ENCODE data around the gene SERF2.
A peak's percentile ranks its signal among the peaks of the same experiment; 100 is the strongest.
"Not testable (repeated sequence)": the region's sequence is repeated elsewhere in the genome, so short reads cannot be mapped to it uniquely, and the experiment has no call there.

SERF2 gene

DNA sequence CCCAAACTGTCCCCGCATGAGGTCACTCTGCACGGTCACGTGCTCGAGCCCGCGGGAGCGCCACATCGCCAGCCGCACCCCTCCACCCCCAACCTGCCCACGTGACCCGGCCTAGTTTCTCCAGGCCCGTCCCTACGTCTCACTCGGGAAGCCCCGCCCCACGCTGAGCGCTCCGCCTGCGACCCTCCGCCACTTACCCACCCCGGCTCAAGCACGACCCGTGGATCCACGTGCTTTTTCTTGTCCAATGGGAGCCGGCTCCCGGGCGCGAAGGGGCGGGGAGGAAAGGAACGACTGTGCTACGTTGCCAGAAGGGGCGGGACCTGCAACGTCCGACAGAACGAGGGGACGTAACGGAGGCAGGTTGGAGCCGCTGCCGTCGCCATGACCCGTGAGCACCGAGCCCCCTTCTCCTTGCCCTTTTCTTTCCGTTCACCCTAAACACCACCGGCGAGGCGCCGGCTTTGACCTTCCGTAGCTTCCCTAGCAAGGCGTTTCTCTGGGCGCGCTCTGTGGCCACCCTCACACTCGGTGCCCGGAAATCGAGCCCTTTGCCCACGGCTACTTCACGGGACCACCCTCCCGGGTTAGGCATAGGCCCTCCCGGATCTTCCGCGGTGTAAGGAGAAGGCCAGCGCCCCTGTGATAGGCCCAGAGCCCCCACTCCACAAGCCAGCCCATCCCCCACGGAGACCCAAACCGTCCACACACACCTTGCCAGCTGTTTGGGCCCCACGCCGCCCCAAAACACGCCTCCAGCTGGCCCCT is at the start of gene SERF2:
TSS of gene SERF2 (plus strand) at position 328 of the 768 bp plus-strand sequence. CDS start at position 385, 57 bp downstream.
- peak; percentile 94 for DNase-seq

DNA sequence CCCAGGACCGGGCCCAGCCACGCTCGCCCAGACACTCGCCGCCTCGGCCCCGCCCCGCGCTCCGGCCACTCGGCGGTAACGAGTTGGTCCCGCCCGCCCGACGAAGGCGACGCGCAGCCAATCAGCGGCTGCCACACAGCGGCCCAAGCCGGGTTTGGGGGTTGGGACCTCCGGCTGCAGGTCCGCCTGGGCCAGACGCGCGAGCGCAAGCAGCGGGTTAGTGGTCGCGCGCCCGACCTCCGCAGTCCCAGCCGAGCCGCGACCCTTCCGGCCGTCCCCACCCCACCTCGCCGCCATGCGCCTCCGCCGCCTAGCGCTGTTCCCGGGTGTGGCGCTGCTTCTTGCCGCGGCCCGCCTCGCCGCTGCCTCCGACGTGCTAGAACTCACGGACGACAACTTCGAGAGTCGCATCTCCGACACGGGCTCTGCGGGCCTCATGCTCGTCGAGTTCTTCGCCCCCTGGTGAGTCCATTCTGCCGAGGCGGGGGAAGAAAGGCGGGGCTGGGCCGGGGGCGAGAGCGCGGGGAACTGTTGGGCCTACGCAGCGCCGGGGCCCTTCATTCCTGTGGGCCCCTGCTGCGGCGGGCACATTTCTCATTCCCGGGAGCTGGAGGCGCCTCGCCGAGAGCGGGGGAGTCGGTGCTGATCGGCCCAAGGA is 45.7 kb upstream of the SERF2 start, which contains the start of gene PDIA3:
TSS of gene PDIA3 (plus strand) at position 194 of the 658 bp plus-strand sequence. CDS start at position 296, 102 bp downstream.
- DNase-seq, result peak; percentile 72

DNA sequence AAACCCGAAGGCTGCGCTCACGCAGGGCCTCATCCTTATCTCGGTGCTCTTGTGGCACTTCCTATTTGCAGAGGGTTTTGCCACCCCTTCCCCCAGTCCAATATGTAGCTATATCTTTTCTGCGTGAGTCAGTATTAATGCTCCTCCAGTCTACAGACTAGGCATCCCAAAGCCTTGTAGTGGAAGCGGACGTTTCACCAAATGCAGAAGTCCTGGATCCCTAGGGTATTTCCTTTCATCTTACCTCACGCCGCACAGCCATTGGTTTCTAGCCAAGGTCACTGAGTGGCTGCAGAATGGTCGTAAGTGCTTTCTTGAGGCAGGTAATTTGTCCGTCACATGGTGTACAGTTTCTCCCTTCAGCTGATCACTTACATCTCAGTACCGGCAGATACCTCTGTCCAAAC is 45.2 kb upstream of the SERF2 start:
- not testable (repeated sequence) for DNase-seq

GRCh38 chr15:43748376-43748775 is 43.7 kb upstream of the SERF2 start:
- no peak for DNase-seq

- no peak for DNase-seq
Measured at GRCh38 chr15:43749690-43750345, 42.3 kb upstream of the SERF2 start.

- no peak for DNase-seq
Measured at GRCh38 chr15:43751885-43752284, 40.2 kb upstream of the SERF2 start.

GRCh38 chr15:43762824-43763223 is 29.3 kb upstream of the SERF2 start:
- no peak for DNase-seq

GRCh38 chr15:43763819-43764446 is 28.2 kb upstream of the SERF2 start:
- DNase-seq, result no peak

DNA sequence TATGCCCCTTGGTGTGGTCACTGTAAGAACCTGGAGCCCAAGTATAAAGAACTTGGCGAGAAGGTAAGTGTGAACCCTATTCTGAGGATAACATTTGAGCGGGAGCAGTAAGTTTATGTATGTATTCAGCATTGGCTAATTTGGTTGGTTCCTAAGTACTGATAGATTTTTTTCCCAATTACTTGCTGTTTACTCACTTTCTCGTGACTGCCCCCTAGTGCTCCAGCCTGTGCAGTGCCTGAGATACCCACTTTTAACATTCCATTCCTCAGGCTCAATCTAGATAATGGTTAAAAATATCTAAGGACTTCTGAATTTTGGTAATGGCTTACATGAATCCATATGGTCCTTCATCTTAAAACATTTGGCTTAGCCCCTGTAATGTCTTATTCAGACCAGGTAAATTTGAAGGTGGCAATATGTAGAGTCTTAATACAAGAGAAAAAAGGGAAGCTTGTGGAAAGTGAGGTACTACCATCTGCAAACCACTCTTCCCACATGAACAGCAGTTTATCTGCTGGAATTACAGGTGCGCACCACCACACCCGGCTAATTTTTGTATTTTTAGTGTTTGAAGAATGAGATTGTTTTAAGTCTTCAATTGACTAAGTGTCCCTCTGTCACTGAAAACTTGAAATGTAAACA is 22.4 kb upstream of the SERF2 start:
- no peak for DNase-seq

DNA sequence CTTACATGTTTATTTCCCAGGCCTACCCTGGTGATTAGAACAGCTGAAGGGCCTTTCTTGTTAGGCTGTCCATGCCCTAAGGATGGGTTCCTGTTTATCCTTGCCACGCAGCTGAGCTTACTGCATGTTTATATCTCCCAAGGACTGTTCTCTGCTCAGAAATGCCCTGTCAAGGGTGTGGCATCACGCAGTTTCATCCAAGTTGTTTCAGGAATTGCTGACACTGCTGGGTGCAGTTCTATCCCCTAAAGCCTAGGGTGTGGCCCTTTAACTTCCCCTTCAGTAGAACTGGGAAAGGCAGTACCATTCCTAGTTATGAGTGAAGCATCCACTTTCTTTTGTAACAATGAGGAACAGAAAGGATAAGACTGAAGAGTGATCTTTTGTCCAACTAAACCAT is 20.3 kb upstream of the SERF2 start:
- no peak for DNase-seq

- no peak for DNase-seq
Measured at GRCh38 chr15:43772624-43773023, 19.5 kb upstream of the SERF2 start.

DNA sequence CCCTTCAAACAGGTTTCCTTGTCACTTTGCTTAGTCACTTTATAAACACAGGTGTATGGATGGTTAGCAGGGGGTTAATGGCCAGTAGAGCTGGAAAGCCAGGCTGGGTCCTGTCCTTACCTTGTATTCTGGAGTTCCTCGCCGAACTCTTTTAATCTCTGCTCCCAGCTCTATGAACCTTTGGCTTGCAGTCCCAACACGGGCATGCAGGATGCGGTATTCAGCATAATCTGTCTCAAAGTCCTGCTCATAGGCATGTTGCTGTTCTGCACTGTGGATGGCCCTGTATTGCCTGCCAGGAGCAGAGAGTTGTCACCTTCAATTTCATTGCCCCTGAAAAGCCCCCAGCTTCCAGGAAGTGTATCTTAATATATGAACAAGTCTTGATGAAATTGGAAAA is 18.1 kb upstream of the SERF2 start:
- no peak for DNase-seq

GRCh38 chr15:43775411-43775965 is 16.6 kb upstream of the SERF2 start:
- DNase-seq, result peak; percentile 50

DNA sequence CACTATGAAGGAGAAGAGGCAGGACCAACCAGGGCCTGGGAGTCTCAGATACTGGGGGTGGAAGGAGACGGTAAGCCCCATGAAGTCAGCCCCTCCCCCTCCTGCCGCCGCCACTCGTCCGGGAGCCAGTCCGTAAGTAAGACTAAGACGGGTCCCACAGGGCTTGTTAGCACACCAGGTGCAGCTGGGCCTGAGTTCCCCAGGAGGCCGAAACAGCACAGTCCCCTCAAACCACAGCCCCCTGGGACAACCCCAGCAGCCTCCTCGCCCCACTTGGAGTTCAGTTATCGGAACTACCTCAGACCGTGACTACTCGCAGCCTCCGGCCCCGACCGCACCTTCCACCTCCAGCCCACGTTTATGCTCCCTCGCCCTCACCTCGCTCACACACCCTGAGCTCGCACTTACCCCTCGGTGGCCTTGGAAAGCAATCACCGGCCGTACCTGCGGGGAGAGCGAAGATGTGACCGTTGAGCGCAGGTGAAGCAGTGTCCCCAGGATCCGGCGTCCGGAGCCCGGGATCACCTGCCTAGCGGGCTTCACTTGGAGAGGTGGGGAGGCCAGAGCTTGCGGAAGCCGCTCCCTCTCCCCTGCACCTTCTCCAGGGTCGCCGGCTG is 15.9 kb upstream of the SERF2 start:
- no peak for DNase-seq

DNA sequence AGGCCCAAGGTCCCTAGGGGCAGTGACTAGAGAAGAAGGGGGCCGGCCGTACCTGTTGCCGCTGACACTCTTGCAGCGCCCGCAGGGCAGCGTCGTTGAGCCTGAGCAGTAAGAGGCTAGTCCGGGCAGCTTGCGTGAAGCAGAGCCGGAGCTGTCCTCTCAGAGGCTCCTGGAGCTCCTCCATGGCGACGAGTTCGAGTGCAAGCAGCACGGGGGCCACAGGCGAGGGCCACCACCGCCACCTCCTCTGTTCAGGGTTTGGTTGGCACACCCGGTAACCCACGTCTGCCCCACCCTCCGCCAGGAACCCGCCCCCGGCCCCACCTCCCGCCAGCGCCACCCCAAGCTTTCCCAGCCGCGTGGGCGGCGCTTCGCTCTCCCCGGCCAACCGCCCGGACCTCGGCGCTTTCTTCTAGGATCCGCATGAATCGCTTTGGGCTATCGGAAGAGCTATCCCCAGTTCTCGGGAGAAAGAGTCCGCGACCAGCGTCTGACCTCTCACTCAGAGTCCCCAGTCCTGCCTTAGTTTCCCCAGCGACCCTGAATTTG is 15.3 kb upstream of the SERF2 start, which contains the start of gene ELL3:
TSS of gene ELL3 (minus strand) at position 249 of the 549 bp plus-strand sequence. CDS start at position 184, 65 bp downstream.
- DNase-seq, result peak; percentile 60

DNA sequence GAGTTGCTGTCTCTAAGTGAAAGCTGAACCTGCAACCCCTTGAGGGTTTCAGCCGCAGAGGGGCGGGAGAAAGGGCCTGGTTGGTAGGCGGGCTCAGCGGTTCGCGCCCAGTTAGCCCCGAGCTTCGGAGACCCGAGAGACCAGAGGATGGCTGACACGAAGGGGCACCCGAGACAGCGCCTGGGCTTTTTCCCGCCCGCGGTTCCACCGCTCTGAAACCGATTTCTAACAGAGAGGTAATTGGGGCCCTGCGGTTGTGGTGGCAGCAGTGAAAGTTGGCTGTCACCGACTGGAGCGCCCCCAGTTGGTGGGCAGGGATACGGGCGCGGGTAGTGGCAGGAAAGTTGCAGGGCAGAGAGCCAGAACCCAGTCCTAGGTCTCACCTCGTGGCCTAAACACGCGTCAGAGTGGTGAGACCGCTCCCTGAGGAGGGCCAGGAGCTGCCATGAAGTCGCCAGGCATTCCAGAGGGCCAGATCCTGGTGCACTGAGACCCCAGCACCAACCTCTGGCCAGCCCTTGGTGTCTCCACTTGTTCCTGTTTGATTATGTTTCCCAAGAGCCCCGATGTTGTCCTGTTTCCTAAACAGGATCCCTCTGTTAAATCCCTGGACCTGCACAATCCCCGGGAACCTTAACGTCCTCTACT is 14.7 kb upstream of the SERF2 start:
- DNase-seq, result peak; percentile 46

- DNase-seq, result no peak
Measured at GRCh38 chr15:43779016-43779415, 13.1 kb upstream of the SERF2 start.

- no peak for DNase-seq
Measured at GRCh38 chr15:43789409-43789808, 2.7 kb upstream of the SERF2 start.

- no peak for DNase-seq
Measured at GRCh38 chr15:43792761-43793476, 799 bp downstream of the SERF2 start.

DNA sequence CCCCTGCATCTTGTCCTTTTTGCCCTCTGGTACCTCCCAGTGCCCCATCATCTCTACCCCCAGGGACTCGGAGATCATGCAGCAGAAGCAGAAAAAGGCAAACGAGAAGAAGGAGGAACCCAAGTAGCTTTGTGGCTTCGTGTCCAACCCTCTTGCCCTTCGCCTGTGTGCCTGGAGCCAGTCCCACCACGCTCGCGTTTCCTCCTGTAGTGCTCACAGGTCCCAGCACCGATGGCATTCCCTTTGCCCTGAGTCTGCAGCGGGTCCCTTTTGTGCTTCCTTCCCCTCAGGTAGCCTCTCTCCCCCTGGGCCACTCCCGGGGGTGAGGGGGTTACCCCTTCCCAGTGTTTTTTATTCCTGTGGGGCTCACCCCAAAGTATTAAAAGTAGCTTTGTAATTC is 1.5 kb downstream of the SERF2 start:
- DNase-seq, result no peak
